ENCODE data around the gene TMPRSS3.

TMPRSS3 gene

GRCh38 chr21:42384989-42385388, 10.9 kb downstream of the TMPRSS3 start:
- Histone ChIP-seq H3K27me3 (ENCODE audit: control insufficient read depth in 1 of 2, insufficient read depth in 2 of 2, low read length in 2 of 2) (no peaks in the 10 kb centered on the region), H3K4me1 (ENCODE audit: insufficient read depth, low read length) (no peaks in the 10 kb centered on the region), H3K9ac (ENCODE audit: low read length) (no peak overlapping the region), H3K27ac (ENCODE audit: low read depth, low read length) (no peak overlapping the region), H3K36me3 (ENCODE audit: insufficient read depth, low read length) (no peaks in the 10 kb centered on the region), H3K9me3 (ENCODE audit: low read length) (no peaks in the 10 kb centered on the region), H3K4me3 (ENCODE audit: low read depth in 1 of 2, low read length in 2 of 2) (no peak overlapping the region)

- Histone ChIP-seq H3K9me3 (ENCODE audit: low read length) (no peaks in the 10 kb centered on the region), H3K9ac (ENCODE audit: low read length) (no peak overlapping the region), H3K36me3 (ENCODE audit: insufficient read depth, low read length) (no peaks in the 10 kb centered on the region), H3K27me3 (ENCODE audit: control insufficient read depth in 1 of 2, insufficient read depth in 2 of 2, low read length in 2 of 2) (no peaks in the 10 kb centered on the region), H3K4me1 (ENCODE audit: insufficient read depth, low read length) (no peaks in the 10 kb centered on the region), H3K4me3 (ENCODE audit: low read depth in 1 of 2, low read length in 2 of 2) (no peak overlapping the region), H3K27ac (ENCODE audit: low read depth, low read length) (no peak overlapping the region)
Measured at GRCh38 chr21:42384156-42384945, 11.5 kb downstream of the TMPRSS3 start.

GRCh38 chr21:42383331-42383730, 12.5 kb downstream of the TMPRSS3 start:
- Histone ChIP-seq H3K36me3 (ENCODE audit: insufficient read depth, low read length) (no peaks in the 10 kb centered on the region), H3K27me3 (ENCODE audit: control insufficient read depth in 1 of 2, insufficient read depth in 2 of 2, low read length in 2 of 2) (no peaks in the 10 kb centered on the region), H3K27ac (ENCODE audit: low read depth, low read length) (no peak overlapping the region), H3K4me3 (ENCODE audit: low read depth in 1 of 2, low read length in 2 of 2) (no peak overlapping the region), H3K9ac (ENCODE audit: low read length) (no peak overlapping the region), H3K9me3 (ENCODE audit: low read length) (no peaks in the 10 kb centered on the region), H3K4me1 (ENCODE audit: insufficient read depth, low read length) (no peaks in the 10 kb centered on the region)

GRCh38 chr21:42382915-42383314, 12.9 kb downstream of the TMPRSS3 start:
- H3K4me3 ChIP-seq (ENCODE audit: low read depth in 1 of 2, low read length in 2 of 2) = no peak overlapping the region
- no peaks in the 10 kb centered on the region for H3K9me3 ChIP-seq (ENCODE audit: low read length)
- no peaks in the 10 kb centered on the region for H3K4me1 ChIP-seq (ENCODE audit: insufficient read depth, low read length)
- no peak overlapping the region for H3K27ac ChIP-seq (ENCODE audit: low read depth, low read length)
- H3K9ac ChIP-seq (ENCODE audit: low read length) = no peak overlapping the region
- no peaks in the 10 kb centered on the region for H3K27me3 ChIP-seq (ENCODE audit: control insufficient read depth in 1 of 2, insufficient read depth in 2 of 2, low read length in 2 of 2)
- H3K36me3 ChIP-seq (ENCODE audit: insufficient read depth, low read length) = no peaks in the 10 kb centered on the region

GRCh38 chr21:42381347-42381984, 14.4 kb downstream of the TMPRSS3 start:
- Histone ChIP-seq H3K36me3 (ENCODE audit: insufficient read depth, low read length) (no peaks in the 10 kb centered on the region), H3K27ac (ENCODE audit: low read depth, low read length) (no peak overlapping the region), H3K9me3 (ENCODE audit: low read length) (no peaks in the 10 kb centered on the region), H3K9ac (ENCODE audit: low read length) (no peak overlapping the region), H3K27me3 (ENCODE audit: control insufficient read depth in 1 of 2, insufficient read depth in 2 of 2, low read length in 2 of 2) (peaks cover 0 to 7% of the 10 kb centered on the region in 2 donors), H3K4me1 (ENCODE audit: insufficient read depth, low read length) (no peaks in the 10 kb centered on the region), H3K4me3 (ENCODE audit: low read depth in 1 of 2, low read length in 2 of 2) (no peak overlapping the region)

- Histone ChIP-seq H3K4me3 (ENCODE audit: low read depth in 1 of 2, low read length in 2 of 2) (no peak overlapping the region), H3K9me3 (ENCODE audit: low read length) (no peaks in the 10 kb centered on the region), H3K9ac (ENCODE audit: low read length) (no peak overlapping the region), H3K27me3 (ENCODE audit: control insufficient read depth in 1 of 2, insufficient read depth in 2 of 2, low read length in 2 of 2) (peaks cover 0 to 13% of the 10 kb centered on the region in 2 donors), H3K27ac (ENCODE audit: low read depth, low read length) (no peak overlapping the region), H3K36me3 (ENCODE audit: insufficient read depth, low read length) (no peaks in the 10 kb centered on the region), H3K4me1 (ENCODE audit: insufficient read depth, low read length) (no peaks in the 10 kb centered on the region)
Measured at GRCh38 chr21:42379426-42380215, 16.2 kb downstream of the TMPRSS3 start.

- peaks cover 0 to 13% of the 10 kb centered on the region in 2 donors for H3K27me3 ChIP-seq (ENCODE audit: control insufficient read depth in 1 of 2, insufficient read depth in 2 of 2, low read length in 2 of 2)
- no peaks in the 10 kb centered on the region for H3K4me1 ChIP-seq (ENCODE audit: insufficient read depth, low read length)
- no peaks in the 10 kb centered on the region for H3K36me3 ChIP-seq (ENCODE audit: insufficient read depth, low read length)
- H3K27ac ChIP-seq (ENCODE audit: low read depth, low read length) = no peak overlapping the region
- H3K4me3 ChIP-seq (ENCODE audit: low read depth in 1 of 2, low read length in 2 of 2) = no peak overlapping the region
- H3K9ac ChIP-seq (ENCODE audit: low read length) = no peak overlapping the region
- H3K9me3 ChIP-seq (ENCODE audit: low read length) = no peaks in the 10 kb centered on the region
Measured at GRCh38 chr21:42378418-42378817, 17.4 kb downstream of the TMPRSS3 start.

- Histone ChIP-seq H3K4me1 (ENCODE audit: insufficient read depth, low read length) (no peaks in the 10 kb centered on the region), H3K9ac (ENCODE audit: low read length) (no peak overlapping the region), H3K27ac (ENCODE audit: low read depth, low read length) (no peak overlapping the region), H3K4me3 (ENCODE audit: low read depth in 1 of 2, low read length in 2 of 2) (no peak overlapping the region), H3K9me3 (ENCODE audit: low read length) (no peaks in the 10 kb centered on the region), H3K27me3 (ENCODE audit: control insufficient read depth in 1 of 2, insufficient read depth in 2 of 2, low read length in 2 of 2) (peaks cover 0 to 13% of the 10 kb centered on the region in 2 donors), H3K36me3 (ENCODE audit: insufficient read depth, low read length) (no peaks in the 10 kb centered on the region)
Measured at GRCh38 chr21:42377951-42378340, 17.9 kb downstream of the TMPRSS3 start.

- Histone ChIP-seq H3K27ac (ENCODE audit: low read depth, low read length) (no peak overlapping the region), H3K4me1 (ENCODE audit: insufficient read depth, low read length) (no peaks in the 10 kb centered on the region), H3K9ac (ENCODE audit: low read length) (no peak overlapping the region), H3K36me3 (ENCODE audit: insufficient read depth, low read length) (no peaks in the 10 kb centered on the region), H3K4me3 (ENCODE audit: low read depth in 1 of 2, low read length in 2 of 2) (no peak overlapping the region), H3K27me3 (ENCODE audit: control insufficient read depth in 1 of 2, insufficient read depth in 2 of 2, low read length in 2 of 2) (peaks cover 0 to 13% of the 10 kb centered on the region in 2 donors), H3K9me3 (ENCODE audit: low read length) (no peaks in the 10 kb centered on the region)
Measured at GRCh38 chr21:42377211-42377950, 18.5 kb downstream of the TMPRSS3 start.

- H3K9ac ChIP-seq (ENCODE audit: low read length) = no peak overlapping the region
- no peaks in the 10 kb centered on the region for H3K4me1 ChIP-seq (ENCODE audit: insufficient read depth, low read length)
- peaks cover 0 to 13% of the 10 kb centered on the region in 2 donors for H3K27me3 ChIP-seq (ENCODE audit: control insufficient read depth in 1 of 2, insufficient read depth in 2 of 2, low read length in 2 of 2)
- H3K36me3 ChIP-seq (ENCODE audit: insufficient read depth, low read length) = no peaks in the 10 kb centered on the region
- H3K4me3 ChIP-seq (ENCODE audit: low read depth in 1 of 2, low read length in 2 of 2) = no peak overlapping the region
- H3K27ac ChIP-seq (ENCODE audit: low read depth, low read length) = no peak overlapping the region
- no peaks in the 10 kb centered on the region for H3K9me3 ChIP-seq (ENCODE audit: low read length)
Measured at GRCh38 chr21:42376338-42376982, 19.4 kb downstream of the TMPRSS3 start.
